IPS-18c (cell line): ENCODE results near the gene TMEM81.

Source experiments
- H3K4me3 ChIP-seq: 2 replicates; pipeline ENCODE4 v1.7.0; 2013; ENCODE audit warnings: low read depth, mild to moderate bottlenecking, low read length, moderate library complexity; ENCODE audit not compliant: insufficient read depth
- H3K9me3 ChIP-seq: one replicate; pipeline ENCODE4 v1.6.1; 2013; ENCODE audit warnings: mild to moderate bottlenecking, low read length, moderate library complexity; ENCODE audit not compliant: control insufficient read depth, insufficient read depth

TMEM81 gene

GRCh38 chr1:205066141-205066818 is 18.0 kb downstream of the TMEM81 start:
- Histone ChIP-seq H3K9me3 (no peaks in the 10 kb centered on the region), H3K4me3 (no peak overlapping the region)

- H3K4me3 ChIP-seq: no peak overlapping the region
- H3K9me3 ChIP-seq: no peaks in the 10 kb centered on the region
Measured at GRCh38 chr1:205065666-205066065, 18.6 kb downstream of the TMEM81 start.

- H3K9me3 ChIP-seq: no peaks in the 10 kb centered on the region
- H3K4me3 ChIP-seq: no peak overlapping the region
Measured at GRCh38 chr1:205064741-205065316, 19.4 kb downstream of the TMEM81 start.

GRCh38 chr1:205064301-205064700 is 20.0 kb downstream of the TMEM81 start:
- Histone ChIP-seq H3K9me3 (peaks cover under 1% of the 10 kb centered on the region), H3K4me3 (no peak overlapping the region)

- Histone ChIP-seq H3K9me3 (peaks cover 2% of the 10 kb centered on the region), H3K4me3 (no peak overlapping the region)
Measured at GRCh38 chr1:205062895-205063294, 21.4 kb downstream of the TMEM81 start.

GRCh38 chr1:205062319-205062718 is 21.9 kb downstream of the TMEM81 start:
- Histone ChIP-seq H3K9me3 (peaks cover 2% of the 10 kb centered on the region), H3K4me3 (no peak overlapping the region)

GRCh38 chr1:205061665-205062069 is 22.6 kb downstream of the TMEM81 start:
- Histone ChIP-seq H3K9me3 (peaks cover 2% of the 10 kb centered on the region), H3K4me3 (no peak overlapping the region)

GRCh38 chr1:205061227-205061626 is 23.0 kb downstream of the TMEM81 start:
- H3K4me3 ChIP-seq: no peak overlapping the region
- peaks cover 2% of the 10 kb centered on the region for H3K9me3 ChIP-seq

GRCh38 chr1:205060746-205061145 is 23.5 kb downstream of the TMEM81 start:
- H3K4me3 ChIP-seq: no peak overlapping the region
- peaks cover 2% of the 10 kb centered on the region for H3K9me3 ChIP-seq

- Histone ChIP-seq H3K9me3 (peaks cover 2% of the 10 kb centered on the region), H3K4me3 (no peak overlapping the region)
Measured at GRCh38 chr1:205059660-205060059, 24.6 kb downstream of the TMEM81 start.

GRCh38 chr1:205058853-205059252 is 25.4 kb downstream of the TMEM81 start:
- H3K4me3 ChIP-seq: no peak overlapping the region

GRCh38 chr1:205057808-205058575 is 26.3 kb downstream of the TMEM81 start:
- Histone ChIP-seq H3K4me3 (no peak overlapping the region), H3K9me3 (peaks cover 2% of the 10 kb centered on the region)

More at GRCh38 chr1:205058853-205059252, 25.4 kb downstream of the TMEM81 start:
- peaks cover 2% of the 10 kb centered on the region for H3K9me3 ChIP-seq

- Histone ChIP-seq H3K4me3 (no peak overlapping the region), H3K9me3 (peaks cover 2% of the 10 kb centered on the region)
Measured at GRCh38 chr1:205056956-205057568, 27.2 kb downstream of the TMEM81 start.

- no peak overlapping the region for H3K4me3 ChIP-seq
- peaks cover 2% of the 10 kb centered on the region for H3K9me3 ChIP-seq
Measured at GRCh38 chr1:205056188-205056611, 28.1 kb downstream of the TMEM81 start.

GRCh38 chr1:205054013-205054412 is 30.2 kb downstream of the TMEM81 start:
- Histone ChIP-seq H3K4me3 (no peak overlapping the region), H3K9me3 (no peaks in the 10 kb centered on the region)

GRCh38 chr1:205053296-205053695 is 31.0 kb downstream of the TMEM81 start:
- no peaks in the 10 kb centered on the region for H3K9me3 ChIP-seq
- H3K4me3 ChIP-seq: no peak overlapping the region

GRCh38 chr1:205052690-205053089 is 31.6 kb downstream of the TMEM81 start:
- H3K9me3 ChIP-seq: no peaks in the 10 kb centered on the region
- no peak overlapping the region for H3K4me3 ChIP-seq

- no peaks in the 10 kb centered on the region for H3K9me3 ChIP-seq
- H3K4me3 ChIP-seq: no peak overlapping the region
Measured at GRCh38 chr1:205049479-205049878, 34.8 kb downstream of the TMEM81 start.
